Mucosa of stomach (tissue), 1 donor: ENCODE data around the gene ITGB1.
A peak's percentile ranks its signal among the peaks of the same experiment; 100 is the strongest.

Source experiments
- H3K27me3 ChIP-seq: one replicate; pipeline ENCODE4 v1.7.0; 2013; ENCODE audit warnings: mild to moderate bottlenecking, low read length; ENCODE audit not compliant: control insufficient read depth, insufficient read depth
- H3K36me3 ChIP-seq: one replicate; pipeline ENCODE4 v1.7.0; 2013; ENCODE audit warnings: low read length; ENCODE audit not compliant: control insufficient read depth, insufficient read depth
- H3K4me1 ChIP-seq: one replicate; pipeline ENCODE4 v1.7.0; 2013; ENCODE audit warnings: mild to moderate bottlenecking, low read length; ENCODE audit not compliant: control insufficient read depth, insufficient read depth
- H3K4me3 ChIP-seq: one replicate; pipeline ENCODE4 v1.7.0; 2013; ENCODE audit warnings: low read length
- H3K9ac ChIP-seq: one replicate; pipeline ENCODE4 v1.7.0; 2013; ENCODE audit warnings: mild to moderate bottlenecking, low read length, moderate library complexity
- H3K9me3 ChIP-seq: one replicate; pipeline ENCODE4 v1.7.0; 2013; ENCODE audit warnings: mild to moderate bottlenecking, low read length, moderate library complexity; ENCODE audit not compliant: control insufficient read depth
- donor health status: Pancreatic carcinoma.

ITGB1 gene

DNA sequence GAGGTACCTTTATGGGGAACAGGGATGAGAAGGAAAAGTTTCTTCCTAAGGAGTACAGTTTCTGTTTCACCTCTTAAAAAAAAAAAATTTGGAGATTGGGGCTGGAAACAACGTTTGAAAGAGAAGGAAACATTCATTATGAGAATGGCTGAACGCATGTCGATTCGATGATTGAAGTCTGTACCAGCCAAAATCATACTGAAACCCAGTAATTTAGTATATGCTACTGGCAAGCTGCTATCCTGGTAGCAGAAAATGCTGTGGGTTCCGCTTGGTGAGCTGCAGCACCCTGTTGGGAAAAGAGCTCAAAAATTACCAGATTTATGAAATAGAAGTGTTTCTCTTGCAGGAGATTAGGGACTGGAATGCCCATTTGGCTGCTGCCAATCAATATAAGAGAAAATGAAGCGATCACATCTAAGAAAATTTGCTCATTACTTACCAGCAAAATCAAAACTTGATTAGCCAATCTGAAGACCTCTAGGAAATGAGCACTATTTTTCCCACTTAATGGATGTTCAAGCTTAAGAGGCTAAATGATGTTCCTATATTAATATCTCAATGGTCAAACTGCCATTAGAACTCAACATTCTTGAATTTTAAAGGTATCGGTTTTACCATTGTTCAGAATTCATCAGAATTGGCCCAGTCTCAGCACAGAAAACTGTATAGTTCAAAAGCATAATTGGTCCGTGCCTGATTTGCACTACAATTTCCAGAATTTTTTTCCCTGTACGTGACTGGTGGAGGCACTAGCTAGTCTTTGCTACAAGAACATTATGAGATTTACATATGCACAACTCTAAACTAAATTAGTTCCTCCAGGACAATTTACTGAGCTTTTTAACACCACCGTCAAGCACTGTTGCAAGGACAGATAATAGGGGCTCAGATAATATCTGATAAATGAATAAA, 1.2 kb upstream of the ITGB1 start:
- Histone ChIP-seq H3K9ac (peak overlapping the region; percentile 96), H3K4me3 (peak overlapping the region; percentile 92), H3K4me1 (peaks cover 29% of the 10 kb centered on the region), H3K36me3 (no peaks in the 10 kb centered on the region), H3K9me3 (no peaks in the 10 kb centered on the region), H3K27me3 (no peaks in the 10 kb centered on the region)

GRCh38 chr10:32957341-32958084, 517 bp downstream of the ITGB1 start:
- H3K9me3 ChIP-seq = no peaks in the 10 kb centered on the region
- H3K4me1 ChIP-seq = peaks cover 36% of the 10 kb centered on the region
- H3K4me3 ChIP-seq = peak overlapping the region; percentile 23
- H3K27me3 ChIP-seq = no peaks in the 10 kb centered on the region
- peak overlapping the region; percentile 94 for H3K9ac ChIP-seq
- H3K36me3 ChIP-seq = no peaks in the 10 kb centered on the region

GRCh38 chr10:32956365-32957197, 1.4 kb downstream of the ITGB1 start:
- peaks cover 33% of the 10 kb centered on the region for H3K4me1 ChIP-seq
- peak overlapping the region; percentile 94 for H3K9ac ChIP-seq
- no peaks in the 10 kb centered on the region for H3K27me3 ChIP-seq
- no peaks in the 10 kb centered on the region for H3K36me3 ChIP-seq
- H3K9me3 ChIP-seq = no peaks in the 10 kb centered on the region
- H3K4me3 ChIP-seq = no peak overlapping the region

DNA sequence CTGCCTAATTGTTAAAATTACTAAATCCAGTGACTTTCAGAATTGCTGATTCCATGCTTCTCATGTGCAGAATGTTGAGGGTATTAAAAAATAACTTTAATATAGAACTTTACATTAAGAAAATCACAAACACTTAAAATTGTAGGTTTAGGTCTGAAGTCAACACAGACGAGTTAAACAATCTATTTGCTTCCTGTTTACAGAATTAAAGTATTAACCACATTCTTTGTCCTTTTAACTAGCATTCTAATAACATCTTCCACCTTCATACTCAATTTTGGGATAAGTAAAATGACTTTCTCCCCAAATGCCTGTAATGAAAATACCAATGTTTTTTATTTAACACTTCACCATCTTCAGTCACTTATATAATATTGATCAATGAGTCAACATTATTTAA, 2.2 kb downstream of the ITGB1 start:
- Histone ChIP-seq H3K36me3 (no peaks in the 10 kb centered on the region), H3K9me3 (no peaks in the 10 kb centered on the region), H3K9ac (peak overlapping the region; percentile 94), H3K27me3 (no peaks in the 10 kb centered on the region), H3K4me3 (no peak overlapping the region), H3K4me1 (peaks cover 34% of the 10 kb centered on the region)

- H3K4me3 ChIP-seq = no peak overlapping the region
- H3K4me1 ChIP-seq = peaks cover 34% of the 10 kb centered on the region
- no peaks in the 10 kb centered on the region for H3K9me3 ChIP-seq
- H3K27me3 ChIP-seq = no peaks in the 10 kb centered on the region
- peak overlapping the region; percentile 94 for H3K9ac ChIP-seq
- no peaks in the 10 kb centered on the region for H3K36me3 ChIP-seq
Observed at GRCh38 chr10:32955299-32955772, 2.7 kb downstream of the ITGB1 start.

DNA sequence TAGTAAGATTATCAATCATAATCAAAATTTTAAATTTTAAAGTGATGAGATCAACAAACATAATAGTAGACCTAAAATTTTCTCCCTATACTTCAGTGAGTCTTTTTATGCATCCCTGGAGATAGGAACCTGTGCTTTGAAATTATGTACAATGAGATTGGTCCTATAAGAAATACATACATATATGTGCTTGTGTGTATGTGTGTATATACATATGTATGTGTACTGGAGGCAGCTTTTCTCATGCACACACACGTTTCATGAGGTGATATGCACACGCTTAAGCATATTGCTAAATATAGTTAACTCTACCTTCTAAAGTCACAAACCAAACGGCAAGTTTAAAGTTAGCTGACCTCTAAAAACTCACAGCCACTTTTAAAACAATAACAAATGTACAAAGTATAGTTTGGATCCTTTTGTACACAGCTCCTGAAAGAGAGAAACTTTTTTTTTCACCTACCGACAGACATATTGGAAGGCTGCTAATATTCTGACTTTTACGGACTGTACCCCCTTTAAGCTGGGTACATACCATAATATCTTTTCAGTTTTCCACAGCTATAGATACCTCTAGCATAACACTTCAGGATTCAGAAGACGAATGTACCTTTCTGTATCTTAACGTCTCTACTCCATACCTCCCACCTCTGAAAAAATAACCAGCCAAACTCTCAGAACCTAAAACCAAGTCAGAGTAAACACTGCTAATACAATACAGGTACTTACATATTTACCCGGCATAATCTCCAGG, 3.3 kb downstream of the ITGB1 start:
- Histone ChIP-seq H3K9ac (peak overlapping the region; percentile 94), H3K27me3 (no peaks in the 10 kb centered on the region), H3K36me3 (no peaks in the 10 kb centered on the region), H3K4me1 (peaks cover 30% of the 10 kb centered on the region), H3K4me3 (no peak overlapping the region), H3K9me3 (no peaks in the 10 kb centered on the region)

- Histone ChIP-seq H3K9ac (no peak overlapping the region), H3K27me3 (no peaks in the 10 kb centered on the region), H3K9me3 (no peaks in the 10 kb centered on the region), H3K4me1 (peaks cover 25% of the 10 kb centered on the region), H3K36me3 (no peaks in the 10 kb centered on the region), H3K4me3 (no peak overlapping the region)
Observed at GRCh38 chr10:32954080-32954479, 4.0 kb downstream of the ITGB1 start.

DNA sequence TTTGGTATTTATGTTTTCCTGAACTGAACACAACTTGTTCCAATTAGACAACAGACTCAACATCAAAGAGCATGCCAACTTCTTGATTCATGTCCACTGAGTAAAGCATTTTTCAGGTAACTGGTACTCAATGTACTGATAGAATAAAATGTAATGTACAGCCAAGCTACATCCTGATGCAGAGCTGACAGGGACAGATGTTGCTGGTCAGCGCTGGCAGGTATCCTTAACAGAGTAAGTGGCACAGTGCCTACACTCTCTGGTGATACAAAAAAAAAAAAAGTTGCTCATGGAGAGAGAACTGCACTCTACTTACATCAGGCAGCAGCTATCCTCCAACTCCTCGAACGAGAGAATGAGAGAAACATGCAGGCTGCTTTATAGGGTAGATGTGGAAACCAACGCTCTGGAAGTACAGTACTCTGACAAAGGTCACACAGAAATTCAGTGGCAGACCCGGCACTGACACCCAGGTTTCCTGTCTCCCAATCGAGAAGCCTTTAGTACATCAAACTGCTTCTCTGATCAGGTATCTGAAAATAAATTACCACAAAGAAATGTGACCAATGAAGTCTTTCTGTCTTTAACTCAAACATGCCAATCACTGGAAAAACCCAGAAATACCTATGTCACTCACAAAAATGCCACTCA, 4.6 kb downstream of the ITGB1 start:
- H3K4me1 ChIP-seq = peaks cover 25% of the 10 kb centered on the region
- no peak overlapping the region for H3K4me3 ChIP-seq
- no peak overlapping the region for H3K9ac ChIP-seq
- H3K36me3 ChIP-seq = no peaks in the 10 kb centered on the region
- no peaks in the 10 kb centered on the region for H3K9me3 ChIP-seq
- no peaks in the 10 kb centered on the region for H3K27me3 ChIP-seq

- H3K36me3 ChIP-seq = no peaks in the 10 kb centered on the region
- peaks cover 25% of the 10 kb centered on the region for H3K4me1 ChIP-seq
- no peaks in the 10 kb centered on the region for H3K9me3 ChIP-seq
- no peak overlapping the region for H3K4me3 ChIP-seq
- no peak overlapping the region for H3K9ac ChIP-seq
- no peaks in the 10 kb centered on the region for H3K27me3 ChIP-seq
Observed at GRCh38 chr10:32952541-32953276, 5.3 kb downstream of the ITGB1 start.

- peaks cover 25% of the 10 kb centered on the region for H3K4me1 ChIP-seq
- no peaks in the 10 kb centered on the region for H3K9me3 ChIP-seq
Observed at GRCh38 chr10:32952094-32952493, 5.9 kb downstream of the ITGB1 start.

More at GRCh38 chr10:32952094-32952493, 5.9 kb downstream of the ITGB1 start:
- Histone ChIP-seq H3K27me3 (no peaks in the 10 kb centered on the region), H3K36me3 (no peaks in the 10 kb centered on the region), H3K4me3 (no peak overlapping the region), H3K9ac (no peak overlapping the region)
